HL-60 (cell line): ENCODE data around the gene RTN4.

Experiments used
- CTCF ChIP-seq: IDR thresholded peaks from one replicate; pipeline ENCODE4 v1.5.1; 2011; ENCODE audit warnings: low read length, control low read depth, inconsistent platforms; ENCODE audit not compliant: insufficient read depth
- POLR2AphosphoS5 ChIP-seq: IDR thresholded peaks from 2 replicates; pipeline ENCODE4 v1.6.1; 2012; ENCODE audit warnings: low read depth
- REST ChIP-seq: IDR thresholded peaks from 2 replicates; pipeline ENCODE4 v1.6.1; 2012; ENCODE audit warnings: low read depth; ENCODE audit not compliant: insufficient replicate concordance

GRCh38 chr2:55038428-55038827, 11.8 kb downstream of the RTN4 start:
- TF ChIP-seq CTCF (no peak), POLR2AphosphoS5 (no peak), REST (no peak)
